ENCODE results near the gene CPB1. TPM values are rescaled to one million over a fixed set of nuclear protein-coding genes. Genes with fewer than 3 reads are reported as not detected.

The CPB1 gene
- total and polyA plus RNA-seq, 10 of the 15 experiments (the other 5 are each of a cell fraction or from before 2014, with no cell fraction given): 4.8 TPM; not detected in 9

DNA sequence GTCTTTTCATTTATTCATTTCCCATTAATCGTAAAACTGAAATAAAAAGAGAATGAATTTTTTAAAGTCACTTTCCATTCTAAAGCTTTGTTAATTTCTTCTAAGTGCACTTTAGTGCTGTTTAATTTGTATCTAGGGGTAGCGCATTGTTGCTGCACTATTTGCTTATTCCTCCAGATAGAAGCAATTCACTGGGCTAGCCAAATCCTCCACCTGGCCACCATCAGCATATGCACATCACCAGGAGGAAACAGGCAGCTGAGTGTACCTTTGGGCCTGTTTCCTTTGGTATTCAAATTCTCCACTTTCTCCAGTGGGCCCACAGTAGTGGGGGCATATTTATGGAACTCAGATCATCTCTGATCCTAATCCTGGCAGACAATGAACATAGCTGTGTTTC, 29.8 kb upstream of the CPB1 start (continued):
- TF ChIP-seq, protein P1, sequence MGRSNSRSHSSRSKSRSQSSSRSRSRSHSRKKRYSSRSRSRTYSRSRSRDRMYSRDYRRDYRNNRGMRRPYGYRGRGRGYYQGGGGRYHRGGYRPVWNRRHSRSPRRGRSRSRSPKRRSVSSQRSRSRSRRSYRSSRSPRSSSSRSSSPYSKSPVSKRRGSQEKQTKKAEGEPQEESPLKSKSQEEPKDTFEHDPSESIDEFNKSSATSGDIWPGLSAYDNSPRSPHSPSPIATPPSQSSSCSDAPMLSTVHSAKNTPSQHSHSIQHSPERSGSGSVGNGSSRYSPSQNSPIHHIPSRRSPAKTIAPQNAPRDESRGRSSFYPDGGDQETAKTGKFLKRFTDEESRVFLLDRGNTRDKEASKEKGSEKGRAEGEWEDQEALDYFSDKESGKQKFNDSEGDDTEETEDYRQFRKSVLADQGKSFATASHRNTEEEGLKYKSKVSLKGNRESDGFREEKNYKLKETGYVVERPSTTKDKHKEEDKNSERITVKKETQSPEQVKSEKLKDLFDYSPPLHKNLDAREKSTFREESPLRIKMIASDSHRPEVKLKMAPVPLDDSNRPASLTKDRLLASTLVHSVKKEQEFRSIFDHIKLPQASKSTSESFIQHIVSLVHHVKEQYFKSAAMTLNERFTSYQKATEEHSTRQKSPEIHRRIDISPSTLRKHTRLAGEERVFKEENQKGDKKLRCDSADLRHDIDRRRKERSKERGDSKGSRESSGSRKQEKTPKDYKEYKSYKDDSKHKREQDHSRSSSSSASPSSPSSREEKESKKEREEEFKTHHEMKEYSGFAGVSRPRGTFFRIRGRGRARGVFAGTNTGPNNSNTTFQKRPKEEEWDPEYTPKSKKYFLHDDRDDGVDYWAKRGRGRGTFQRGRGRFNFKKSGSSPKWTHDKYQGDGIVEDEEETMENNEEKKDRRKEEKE (IDR thresholded peaks at IDR 0.05): no peak

DNA sequence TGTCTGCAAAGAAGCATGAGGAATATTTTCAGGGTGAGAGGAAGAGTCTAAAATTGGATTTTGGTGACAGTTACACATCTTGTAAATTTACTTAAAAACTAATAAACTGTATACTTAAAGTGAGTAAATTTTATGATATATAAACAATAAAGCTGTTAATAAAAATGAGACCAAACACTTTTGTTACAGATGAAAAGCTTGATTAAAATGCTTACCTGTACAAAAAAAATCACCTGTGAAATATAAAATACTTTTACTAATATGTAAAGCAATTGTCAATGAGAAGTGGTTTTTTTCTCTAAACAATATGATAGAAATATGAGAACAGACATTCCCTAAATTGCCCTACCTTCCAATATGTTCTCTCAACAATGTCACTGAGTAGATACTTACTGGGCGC, 27.2 kb upstream of the CPB1 start:
- POLR2A ChIA-PET: no interaction called here
- Histone ChIP-seq H3K4me3 (no peak overlapping the region), H3K9ac (ENCODE audit: control insufficient read depth, insufficient read depth, low read length) (no peak overlapping the region), H3K9me3 (replicated peaks; ENCODE audit: control insufficient read depth, insufficient read depth, low read length) (no peaks in the 10 kb centered on the region), H4K20me1 (ENCODE audit: control insufficient read depth, insufficient read depth) (no peaks in the 10 kb centered on the region), H3K4me1 (ENCODE audit: control insufficient read depth, insufficient read depth, low read length) (no peaks in the 10 kb centered on the region), H2AFZ (ENCODE audit: control insufficient read depth, low read depth, low read length) (no peak overlapping the region), H3K4me2 (ENCODE audit: control insufficient read depth, insufficient read depth) (no peak overlapping the region), H3K36me3 (ENCODE audit: control insufficient read depth in 2 of 2, insufficient read depth in 2 of 2, low read length in 1 of 2) (no peaks in the 10 kb centered on the region), H3K27me3 (replicated peaks in 1 of 2; ENCODE audit: control insufficient read depth in 2 of 2, insufficient read depth in 2 of 2, low read length in 1 of 2) (no peaks in the 10 kb centered on the region), H3K27ac (ENCODE audit: control insufficient read depth, insufficient read depth) (no peak overlapping the region), H3K79me2 (ENCODE audit: control insufficient read depth, insufficient read depth, low read length) (no peaks in the 10 kb centered on the region)
- FAIRE-seq (no peak), ATAC-seq (no peak), DNase-seq (ENCODE audit: low read depth, low spot score) (no peak)
- CTCF ChIA-PET: no interaction called here
- BruUV-seq (replicated peaks): no TSS peak
- RAD21 ChIA-PET (ENCODE audit: unreplicated experiment): no interaction called here
- 0% methylated on average over 1 of the region's 1 CpG for WGBS (ENCODE audit: insufficient coverage, insufficient replicate concordance, low lambda C conversion rate, missing lambda C conversion rate)
- SMC1A ChIA-PET (ENCODE audit: uncharacterized antibody, unreplicated experiment): no interaction called here
- intact Hi-C loops (cut with micrococcal nuclease; ENCODE audit: unreplicated experiment) (no loop called here), in situ Hi-C loops (cut with MboI) (no loop called here)
- TF ChIP-seq DPF2 (IDR thresholded peaks at IDR 0.05): no peak
- TF ChIP-seq, protein P2, sequence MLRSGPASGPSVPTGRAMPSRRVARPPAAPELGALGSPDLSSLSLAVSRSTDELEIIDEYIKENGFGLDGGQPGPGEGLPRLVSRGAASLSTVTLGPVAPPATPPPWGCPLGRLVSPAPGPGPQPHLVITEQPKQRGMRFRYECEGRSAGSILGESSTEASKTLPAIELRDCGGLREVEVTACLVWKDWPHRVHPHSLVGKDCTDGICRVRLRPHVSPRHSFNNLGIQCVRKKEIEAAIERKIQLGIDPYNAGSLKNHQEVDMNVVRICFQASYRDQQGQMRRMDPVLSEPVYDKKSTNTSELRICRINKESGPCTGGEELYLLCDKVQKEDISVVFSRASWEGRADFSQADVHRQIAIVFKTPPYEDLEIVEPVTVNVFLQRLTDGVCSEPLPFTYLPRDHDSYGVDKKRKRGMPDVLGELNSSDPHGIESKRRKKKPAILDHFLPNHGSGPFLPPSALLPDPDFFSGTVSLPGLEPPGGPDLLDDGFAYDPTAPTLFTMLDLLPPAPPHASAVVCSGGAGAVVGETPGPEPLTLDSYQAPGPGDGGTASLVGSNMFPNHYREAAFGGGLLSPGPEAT (IDR thresholded peaks at IDR 0.05; ENCODE audit: low read depth): no peak
- TF ChIP-seq SIX5 (IDR thresholded peaks at IDR 0.05; ENCODE audit: low read depth, low read length, severe bottlenecking): no peak
- no peak for TF ChIP-seq CHD1 (IDR thresholded peaks at IDR 0.05; ENCODE audit: low read depth, low read length)
- TF ChIP-seq, protein P3, sequence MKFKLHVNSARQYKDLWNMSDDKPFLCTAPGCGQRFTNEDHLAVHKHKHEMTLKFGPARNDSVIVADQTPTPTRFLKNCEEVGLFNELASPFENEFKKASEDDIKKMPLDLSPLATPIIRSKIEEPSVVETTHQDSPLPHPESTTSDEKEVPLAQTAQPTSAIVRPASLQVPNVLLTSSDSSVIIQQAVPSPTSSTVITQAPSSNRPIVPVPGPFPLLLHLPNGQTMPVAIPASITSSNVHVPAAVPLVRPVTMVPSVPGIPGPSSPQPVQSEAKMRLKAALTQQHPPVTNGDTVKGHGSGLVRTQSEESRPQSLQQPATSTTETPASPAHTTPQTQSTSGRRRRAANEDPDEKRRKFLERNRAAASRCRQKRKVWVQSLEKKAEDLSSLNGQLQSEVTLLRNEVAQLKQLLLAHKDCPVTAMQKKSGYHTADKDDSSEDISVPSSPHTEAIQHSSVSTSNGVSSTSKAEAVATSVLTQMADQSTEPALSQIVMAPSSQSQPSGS (IDR thresholded peaks at IDR 0.05; ENCODE audit: low read length): no peak
- TF ChIP-seq, protein P4, sequence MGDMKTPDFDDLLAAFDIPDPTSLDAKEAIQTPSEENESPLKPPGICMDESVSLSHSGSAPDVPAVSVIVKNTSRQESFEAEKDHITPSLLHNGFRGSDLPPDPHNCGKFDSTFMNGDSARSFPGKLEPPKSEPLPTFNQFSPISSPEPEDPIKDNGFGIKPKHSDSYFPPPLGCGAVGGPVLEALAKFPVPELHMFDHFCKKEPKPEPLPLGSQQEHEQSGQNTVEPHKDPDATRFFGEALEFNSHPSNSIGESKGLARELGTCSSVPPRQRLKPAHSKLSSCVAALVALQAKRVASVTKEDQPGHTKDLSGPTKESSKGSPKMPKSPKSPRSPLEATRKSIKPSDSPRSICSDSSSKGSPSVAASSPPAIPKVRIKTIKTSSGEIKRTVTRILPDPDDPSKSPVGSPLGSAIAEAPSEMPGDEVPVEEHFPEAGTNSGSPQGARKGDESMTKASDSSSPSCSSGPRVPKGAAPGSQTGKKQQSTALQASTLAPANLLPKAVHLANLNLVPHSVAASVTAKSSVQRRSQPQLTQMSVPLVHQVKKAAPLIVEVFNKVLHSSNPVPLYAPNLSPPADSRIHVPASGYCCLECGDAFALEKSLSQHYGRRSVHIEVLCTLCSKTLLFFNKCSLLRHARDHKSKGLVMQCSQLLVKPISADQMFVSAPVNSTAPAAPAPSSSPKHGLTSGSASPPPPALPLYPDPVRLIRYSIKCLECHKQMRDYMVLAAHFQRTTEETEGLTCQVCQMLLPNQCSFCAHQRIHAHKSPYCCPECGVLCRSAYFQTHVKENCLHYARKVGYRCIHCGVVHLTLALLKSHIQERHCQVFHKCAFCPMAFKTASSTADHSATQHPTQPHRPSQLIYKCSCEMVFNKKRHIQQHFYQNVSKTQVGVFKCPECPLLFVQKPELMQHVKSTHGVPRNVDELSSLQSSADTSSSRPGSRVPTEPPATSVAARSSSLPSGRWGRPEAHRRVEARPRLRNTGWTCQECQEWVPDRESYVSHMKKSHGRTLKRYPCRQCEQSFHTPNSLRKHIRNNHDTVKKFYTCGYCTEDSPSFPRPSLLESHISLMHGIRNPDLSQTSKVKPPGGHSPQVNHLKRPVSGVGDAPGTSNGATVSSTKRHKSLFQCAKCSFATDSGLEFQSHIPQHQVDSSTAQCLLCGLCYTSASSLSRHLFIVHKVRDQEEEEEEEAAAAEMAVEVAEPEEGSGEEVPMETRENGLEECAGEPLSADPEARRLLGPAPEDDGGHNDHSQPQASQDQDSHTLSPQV (IDR thresholded peaks at IDR 0.05): no peak
- TF ChIP-seq HDGF (IDR thresholded peaks at IDR 0.05): no peak
- no peak for TF ChIP-seq BACH1 (IDR thresholded peaks at IDR 0.05; ENCODE audit: borderline replicate concordance)
- no peak for TF ChIP-seq CREB1 (IDR thresholded peaks at IDR 0.05; ENCODE audit: low read depth)
- TF ChIP-seq MXI1 (IDR thresholded peaks at IDR 0.05; ENCODE audit: low read depth, low read length): no peak
- TF ChIP-seq CBX3 (IDR thresholded peaks at IDR 0.05; ENCODE audit: borderline replicate concordance, low read depth): no peak
- TF ChIP-seq NRF1 (conservative IDR thresholded peaks at IDR 0.05; ENCODE audit: low read depth, low read length): no peak
- no peak for TF ChIP-seq ZNF384 (IDR thresholded peaks at IDR 0.05; ENCODE audit: borderline replicate concordance, low read depth, low read length)
